Panc1 (cell line): ENCODE measurements around the gene RSAD2. TPM values are rescaled to one million over a fixed set of nuclear protein-coding genes. Genes with fewer than 3 reads are reported as not detected.

Source experiments
- ATAC-seq: fragments of 200-7000 bp; cut with Tn5 transposase; 2 replicates; pipeline ENCODE4 v1.9.1; 2020; ENCODE audit warnings: mild to moderate bottlenecking, moderate library complexity
- BruUV-seq: library from RNA; stranded (reverse); fragments of 400-500 nt; replicated peaks from 2 replicates; lab custom pipeline; 2021; lab: Mats Ljungman, UMichigan
- CTCF ChIA-PET: fragments of 300-600 bp; sonication (Branson Sonifier 250); formaldehyde crosslinking; loops from one replicate; lab custom pipeline; 2022; ENCODE audit warnings: antibody characterized with exemption; lab: Charles Lee
- POLR2A ChIA-PET: fragments of 300-600 bp; sonication (Branson Sonifier 250); formaldehyde crosslinking; loops from one replicate; lab custom pipeline; 2022; ENCODE audit warnings: antibody characterized with exemption; lab: Charles Lee
- DNase-seq: peaks from one replicate; pipeline ENCODE4 v3.0.0-alpha.2; 2010; ENCODE audit warnings: low read depth, low spot score
- H3K27ac ChIP-seq: 2 replicates; pipeline ENCODE4 v1.5.1; 2011; ENCODE audit warnings: mild to moderate bottlenecking, low read length, inconsistent platforms
- H3K27me3 ChIP-seq: fragments of 200-500 bp; sonication (Bioruptor generic); 2 replicates; pipeline ENCODE4 v1.6.0; 2014; ENCODE audit warnings: low read length, inconsistent platforms; ENCODE audit not compliant: control insufficient read depth, insufficient read depth
- H3K36me3 ChIP-seq: fragments of 200-500 bp; sonication (Bioruptor generic); 2 replicates; pipeline ENCODE4 v1.5.1; 2014; ENCODE audit warnings: inconsistent platforms, mild to moderate bottlenecking, low read length, moderate library complexity; ENCODE audit not compliant: control insufficient read depth, insufficient read depth
- H3K4me1 ChIP-seq: 2 replicates; pipeline ENCODE4 v1.5.1; 2011; ENCODE audit warnings: inconsistent platforms, mild to moderate bottlenecking, low read length, moderate library complexity; ENCODE audit not compliant: control insufficient read depth, insufficient read depth
- H3K4me3 ChIP-seq, 2 experiments: 2 replicates each; pipeline ENCODE4 v1.5.1; 2011 to 2012; ENCODE audit warnings: low read depth in 2 of 2, low read length in 2 of 2, mild to moderate bottlenecking in 2 of 2, inconsistent platforms in 1 of 2, moderate library complexity in 1 of 2
- H3K9me3 ChIP-seq: fragments of 200-500 bp; sonication (Bioruptor generic); 2 replicates; pipeline ENCODE4 v1.5.1; 2014; ENCODE audit warnings: low read depth, mild to moderate bottlenecking, inconsistent platforms, low read length, moderate library complexity; ENCODE audit not compliant: control insufficient read depth, insufficient read depth
- POLR2AphosphoS5 ChIP-seq: IDR thresholded peaks from 2 replicates; pipeline ENCODE4 v1.6.1; 2012; ENCODE audit warnings: mild to moderate bottlenecking, low read depth, low read length, moderate library complexity
- REST ChIP-seq, 2 experiments: IDR thresholded peaks; 2 replicates each; pipeline ENCODE4 v1.6.1; 2011 to 2012; ENCODE audit warnings: low read depth in 2 of 2, control low read depth in 1 of 2, low read length in 1 of 2, mild to moderate bottlenecking in 1 of 2, moderate library complexity in 1 of 2; ENCODE audit not compliant: insufficient read depth in 1 of 2
- SIN3A ChIP-seq: IDR thresholded peaks from 2 replicates; pipeline ENCODE4 v1.6.1; 2012; ENCODE audit warnings: low read depth, mild to moderate bottlenecking, low read length, moderate library complexity, borderline replicate concordance; ENCODE audit not compliant: insufficient read depth
- TCF7L2 ChIP-seq: IDR thresholded peaks from 2 replicates; pipeline ENCODE4 v1.6.1; 2011; ENCODE audit warnings: mild to moderate bottlenecking, low read depth, low read length, inconsistent platforms
- in situ Hi-C: cut with HindIII; loops from 2 replicates; pipeline ENCODE4 v1.10.0; 2016; ENCODE audit warnings: low sequenced_read_pairs, low pct_unique_long_range_greater_than_20kb
- intact Hi-C: fragments of 100-400 bp; cut with micrococcal nuclease; formaldehyde crosslinking; loops from one replicate; pipeline ENCODE4 v1.10.0; 2022; ENCODE audit not compliant: unreplicated experiment
- total RNA-seq: library from RNA; stranded (reverse); gene quantifications from one replicate; pipeline ENCODE4 v1.2.1, GENCODE V29; 2021; ENCODE audit not compliant: unreplicated experiment
- TF ChIP-seq, protein P1 (sequence below): fragments of 450-650 bp; IDR thresholded peaks from 2 replicates; pipeline ENCODE4 v1.5.1; 2017; ENCODE audit warnings: mild to moderate bottlenecking

The RSAD2 gene
- total RNA-seq, 1 experiment from 2014 or later = 0.44 TPM

GRCh38 chr2:6943523-6943922 lies 65.9 kb downstream of the RSAD2 start:
- Histone ChIP-seq H3K27me3 (no peaks in the 10 kb centered on the region), H3K4me3 (no peak overlapping the region), H3K27ac (no peak overlapping the region), H3K36me3 (no peaks in the 10 kb centered on the region), H3K9me3 (no peaks in the 10 kb centered on the region), H3K4me1 (no peaks in the 10 kb centered on the region)
- DNase-seq (no peak), ATAC-seq (no peak)
- POLR2A ChIA-PET = no interaction called here
- CTCF ChIA-PET = no interaction called here
- no peak for TF ChIP-seq SIN3A
- TF ChIP-seq TCF7L2 = no peak
- TF ChIP-seq, protein P1, sequence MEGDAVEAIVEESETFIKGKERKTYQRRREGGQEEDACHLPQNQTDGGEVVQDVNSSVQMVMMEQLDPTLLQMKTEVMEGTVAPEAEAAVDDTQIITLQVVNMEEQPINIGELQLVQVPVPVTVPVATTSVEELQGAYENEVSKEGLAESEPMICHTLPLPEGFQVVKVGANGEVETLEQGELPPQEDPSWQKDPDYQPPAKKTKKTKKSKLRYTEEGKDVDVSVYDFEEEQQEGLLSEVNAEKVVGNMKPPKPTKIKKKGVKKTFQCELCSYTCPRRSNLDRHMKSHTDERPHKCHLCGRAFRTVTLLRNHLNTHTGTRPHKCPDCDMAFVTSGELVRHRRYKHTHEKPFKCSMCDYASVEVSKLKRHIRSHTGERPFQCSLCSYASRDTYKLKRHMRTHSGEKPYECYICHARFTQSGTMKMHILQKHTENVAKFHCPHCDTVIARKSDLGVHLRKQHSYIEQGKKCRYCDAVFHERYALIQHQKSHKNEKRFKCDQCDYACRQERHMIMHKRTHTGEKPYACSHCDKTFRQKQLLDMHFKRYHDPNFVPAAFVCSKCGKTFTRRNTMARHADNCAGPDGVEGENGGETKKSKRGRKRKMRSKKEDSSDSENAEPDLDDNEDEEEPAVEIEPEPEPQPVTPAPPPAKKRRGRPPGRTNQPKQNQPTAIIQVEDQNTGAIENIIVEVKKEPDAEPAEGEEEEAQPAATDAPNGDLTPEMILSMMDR = no peak
- TF ChIP-seq POLR2AphosphoS5 = no peak
- TF ChIP-seq REST (IDR thresholded peaks at IDR 0.05; ENCODE audit: insufficient read depth in 1 of 2, low read depth in 2 of 2, low read length in 1 of 2) = no peak
- in situ Hi-C loops = no loop called here
- BruUV-seq = no TSS peak
- intact Hi-C loops = no loop called here

DNA sequence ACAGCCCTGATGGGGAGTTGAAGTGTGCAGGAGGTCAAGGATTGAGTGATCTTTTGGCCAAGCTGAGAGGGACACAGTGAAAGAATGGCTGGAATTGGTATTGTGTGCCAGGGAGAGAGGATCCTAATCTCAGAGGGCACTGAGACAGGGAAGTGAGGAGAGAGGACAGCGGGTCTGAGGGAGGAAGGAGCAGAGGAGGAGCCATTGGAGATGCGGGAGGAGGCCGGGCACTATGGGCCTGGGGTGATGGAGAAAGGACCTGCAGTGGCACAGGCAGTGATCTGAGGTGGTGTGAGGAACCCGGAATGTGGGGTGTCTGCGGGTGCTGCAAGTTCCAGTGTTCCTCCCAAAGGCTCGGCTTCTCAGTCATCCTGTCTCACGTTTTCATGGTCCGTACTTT lies 66.4 kb downstream of the RSAD2 start:
- Histone ChIP-seq H3K4me3 (no peak overlapping the region), H3K9me3 (no peaks in the 10 kb centered on the region), H3K27ac (no peak overlapping the region), H3K27me3 (no peaks in the 10 kb centered on the region), H3K36me3 (no peaks in the 10 kb centered on the region), H3K4me1 (no peaks in the 10 kb centered on the region)
- no peak for ATAC-seq
- in situ Hi-C loops = no loop called here
- intact Hi-C loops = no loop called here
- CTCF ChIA-PET = no interaction called here
- DNase-seq = no peak
- BruUV-seq = no TSS peak
- POLR2A ChIA-PET = no interaction called here
- TF ChIP-seq, protein P1 = no peak
- no peak for TF ChIP-seq REST (IDR thresholded peaks at IDR 0.05; ENCODE audit: insufficient read depth in 1 of 2, low read depth in 2 of 2, low read length in 1 of 2)
- no peak for TF ChIP-seq SIN3A
- TF ChIP-seq POLR2AphosphoS5 = no peak
- TF ChIP-seq TCF7L2 = no peak
